DOHH2 (cell line): ENCODE data around the gene OR2M2.

Experiments used
- EZH2phosphoT487 ChIP-seq: fragments of 200-600 bp; sonication (generic); IDR thresholded peaks from 2 replicates; pipeline ENCODE4 v1.6.1; 2017; ENCODE audit warnings: borderline replicate concordance, mild to moderate bottlenecking, antibody characterized with exemption, low read length, moderate library complexity, mixed read lengths
- TF ChIP-seq, protein P1 (sequence below): fragments of 200-600 bp; sonication (generic); IDR thresholded peaks from one replicate; pipeline ENCODE4 v1.5.1; 2014; ENCODE audit warnings: antibody characterized with exemption, mild to moderate bottlenecking, low read depth, low read length; ENCODE audit not compliant: poor library complexity, severe bottlenecking

DNA sequence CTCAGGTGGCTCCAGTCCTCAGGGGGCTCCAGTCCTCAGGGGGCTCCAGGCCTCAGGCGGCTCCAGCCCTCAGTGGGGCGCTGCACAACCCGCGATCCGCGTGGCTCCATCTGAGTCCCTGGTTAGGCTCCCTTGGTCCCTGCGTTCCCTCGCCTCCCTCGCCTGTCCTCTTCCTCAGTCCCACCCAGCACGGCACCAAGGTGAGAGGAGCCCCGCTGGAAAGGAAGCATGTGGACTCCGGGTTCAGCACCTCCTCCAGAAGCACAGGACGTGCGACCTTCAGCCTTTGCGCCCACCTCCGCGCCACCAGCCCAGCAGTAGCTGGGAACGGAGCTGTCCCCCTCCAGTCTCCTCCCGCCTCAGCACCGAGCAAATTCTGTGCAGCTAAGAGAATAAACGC lies 37.8 kb upstream of the OR2M2 start:
- TF ChIP-seq, protein P1, sequence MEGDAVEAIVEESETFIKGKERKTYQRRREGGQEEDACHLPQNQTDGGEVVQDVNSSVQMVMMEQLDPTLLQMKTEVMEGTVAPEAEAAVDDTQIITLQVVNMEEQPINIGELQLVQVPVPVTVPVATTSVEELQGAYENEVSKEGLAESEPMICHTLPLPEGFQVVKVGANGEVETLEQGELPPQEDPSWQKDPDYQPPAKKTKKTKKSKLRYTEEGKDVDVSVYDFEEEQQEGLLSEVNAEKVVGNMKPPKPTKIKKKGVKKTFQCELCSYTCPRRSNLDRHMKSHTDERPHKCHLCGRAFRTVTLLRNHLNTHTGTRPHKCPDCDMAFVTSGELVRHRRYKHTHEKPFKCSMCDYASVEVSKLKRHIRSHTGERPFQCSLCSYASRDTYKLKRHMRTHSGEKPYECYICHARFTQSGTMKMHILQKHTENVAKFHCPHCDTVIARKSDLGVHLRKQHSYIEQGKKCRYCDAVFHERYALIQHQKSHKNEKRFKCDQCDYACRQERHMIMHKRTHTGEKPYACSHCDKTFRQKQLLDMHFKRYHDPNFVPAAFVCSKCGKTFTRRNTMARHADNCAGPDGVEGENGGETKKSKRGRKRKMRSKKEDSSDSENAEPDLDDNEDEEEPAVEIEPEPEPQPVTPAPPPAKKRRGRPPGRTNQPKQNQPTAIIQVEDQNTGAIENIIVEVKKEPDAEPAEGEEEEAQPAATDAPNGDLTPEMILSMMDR: no peak
- no peak for TF ChIP-seq EZH2phosphoT487
